ENCODE measurements around the gene DPH5. TPM values are rescaled to one million over a fixed set of nuclear protein-coding genes. Genes with fewer than 3 reads are reported as not detected.
"Not testable (repeated sequence)": the region's sequence is repeated elsewhere in the genome, so short reads cannot be mapped to it uniquely, and the experiment has no call there.

DPH5 gene
- total RNA-seq, 1 donor from 2014 or later, result 42.2 TPM

DNA sequence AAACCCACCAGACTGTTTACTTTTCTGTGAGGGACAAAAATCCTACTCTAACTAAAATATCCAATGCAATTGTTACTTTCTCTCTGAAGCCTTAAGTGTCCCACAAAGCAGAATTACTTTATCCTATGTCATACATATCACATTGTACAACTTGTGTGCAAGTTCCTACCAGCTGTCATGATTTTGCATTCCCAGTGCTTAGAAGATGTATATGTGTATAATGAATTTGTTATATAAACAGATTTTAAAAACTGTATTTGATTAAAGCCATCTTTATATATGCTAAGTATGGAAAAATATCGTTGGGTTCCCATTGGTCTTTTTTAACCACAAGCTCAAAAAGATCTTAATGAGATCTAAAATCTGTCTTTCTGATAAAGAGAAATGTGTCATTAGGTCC, 57.0 kb downstream of the DPH5 start:
- H3K27me3 Mint-ChIP-seq (ENCODE audit: unreplicated experiment), result no peaks in the 10 kb centered on the region
- H3K36me3 Mint-ChIP-seq (ENCODE audit: low read depth, unreplicated experiment), result no peaks in the 10 kb centered on the region
- no peak for TF ChIP-seq CTCF (IDR thresholded peaks at IDR 0.05; ENCODE audit: unreplicated experiment)
- no peaks in the 10 kb centered on the region for H3K9me3 Mint-ChIP-seq (ENCODE audit: unreplicated experiment)
- no peak overlapping the region for H3K4me3 Mint-ChIP-seq (ENCODE audit: unreplicated experiment)
- peaks cover 19% of the 10 kb centered on the region for H3K4me1 Mint-ChIP-seq (ENCODE audit: unreplicated experiment)
- H3K27ac Mint-ChIP-seq (ENCODE audit: unreplicated experiment), result no peak overlapping the region
- no peak for DNase-seq (ENCODE audit: low spot score)

GRCh38 chr1:100960098-100960497, 65.5 kb downstream of the DPH5 start:
- DNase-seq (ENCODE audit: low spot score), result no peak
- peaks cover 11% of the 10 kb centered on the region for H3K4me1 Mint-ChIP-seq (ENCODE audit: unreplicated experiment)
- peak overlapping the region; percentile 14 for H3K27ac Mint-ChIP-seq (ENCODE audit: unreplicated experiment)
- no peaks in the 10 kb centered on the region for H3K9me3 Mint-ChIP-seq (ENCODE audit: unreplicated experiment)
- H3K27me3 Mint-ChIP-seq (ENCODE audit: unreplicated experiment), result no peaks in the 10 kb centered on the region
- peaks cover 4% of the 10 kb centered on the region for H3K36me3 Mint-ChIP-seq (ENCODE audit: low read depth, unreplicated experiment)
- TF ChIP-seq CTCF (IDR thresholded peaks at IDR 0.05; ENCODE audit: unreplicated experiment), result no peak
- no peak overlapping the region for H3K4me3 Mint-ChIP-seq (ENCODE audit: unreplicated experiment)

GRCh38 chr1:100959502-100960060, 66.0 kb downstream of the DPH5 start:
- Mint-ChIP-seq H3K27ac (ENCODE audit: unreplicated experiment) (no peak overlapping the region), H3K9me3 (ENCODE audit: unreplicated experiment) (no peaks in the 10 kb centered on the region)
- no peak for TF ChIP-seq CTCF (IDR thresholded peaks at IDR 0.05; ENCODE audit: unreplicated experiment)

GRCh38 chr1:100955322-100955721, 70.3 kb downstream of the DPH5 start:
- TF ChIP-seq CTCF (IDR thresholded peaks at IDR 0.05; ENCODE audit: unreplicated experiment), result no peak
- H3K9me3 Mint-ChIP-seq (ENCODE audit: unreplicated experiment), result peaks cover 5% of the 10 kb centered on the region
- peaks cover 23% of the 10 kb centered on the region for H3K4me1 Mint-ChIP-seq (ENCODE audit: unreplicated experiment)
- H3K27me3 Mint-ChIP-seq (ENCODE audit: unreplicated experiment), result peaks cover 1% of the 10 kb centered on the region
- H3K36me3 Mint-ChIP-seq (ENCODE audit: low read depth, unreplicated experiment), result peaks cover 17% of the 10 kb centered on the region
- DNase-seq (ENCODE audit: low spot score), result no peak
- H3K27ac Mint-ChIP-seq (ENCODE audit: unreplicated experiment), result no peak overlapping the region
- H3K4me3 Mint-ChIP-seq (ENCODE audit: unreplicated experiment), result no peak overlapping the region

More at GRCh38 chr1:100959502-100960060, 66.0 kb downstream of the DPH5 start:
- Mint-ChIP-seq H3K4me1 (ENCODE audit: unreplicated experiment) (peaks cover 11% of the 10 kb centered on the region), H3K4me3 (ENCODE audit: unreplicated experiment) (no peak overlapping the region), H3K27me3 (ENCODE audit: unreplicated experiment) (no peaks in the 10 kb centered on the region), H3K36me3 (ENCODE audit: low read depth, unreplicated experiment) (peaks cover 4% of the 10 kb centered on the region)
- no peak for DNase-seq (ENCODE audit: low spot score)

DNA sequence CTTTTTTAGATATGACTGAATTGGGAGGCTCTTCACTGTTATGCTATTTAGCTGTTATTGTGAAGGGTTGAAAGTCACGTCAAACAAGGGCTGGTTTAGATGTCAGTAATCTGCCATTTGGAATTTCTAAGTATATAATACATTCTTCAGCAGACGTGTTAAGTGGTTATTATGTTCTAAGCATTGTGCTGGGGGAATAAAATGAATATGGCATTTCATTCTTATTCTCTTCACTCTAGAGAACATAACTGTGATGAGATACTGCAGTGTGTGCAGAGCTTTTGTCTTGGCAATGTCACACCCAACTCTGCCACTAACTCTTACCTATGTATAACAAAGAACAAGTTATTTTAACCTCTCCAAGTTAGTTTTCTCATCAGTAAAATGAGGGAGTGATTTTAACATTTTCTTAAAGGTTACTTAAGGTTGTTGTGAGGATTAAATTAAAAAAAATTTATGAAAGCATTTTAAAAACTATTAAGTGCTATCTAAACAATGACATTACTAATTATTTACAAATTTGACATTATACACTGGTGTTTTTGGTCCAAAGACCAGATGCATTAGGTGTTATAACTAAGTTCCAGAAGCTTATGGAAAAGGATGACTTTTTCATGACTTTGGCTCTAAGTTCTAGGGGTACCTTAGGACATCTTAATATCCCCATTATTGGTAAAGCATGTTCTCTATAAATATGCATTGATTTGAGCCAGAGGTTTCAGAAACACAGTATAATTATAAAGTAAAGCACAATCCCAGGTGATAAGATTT, 71.4 kb downstream of the DPH5 start:
- H3K9me3 Mint-ChIP-seq (ENCODE audit: unreplicated experiment), result peaks cover 5% of the 10 kb centered on the region
- no peak overlapping the region for H3K27ac Mint-ChIP-seq (ENCODE audit: unreplicated experiment)
- no peak for DNase-seq (ENCODE audit: low spot score)
- peaks cover 20% of the 10 kb centered on the region for H3K4me1 Mint-ChIP-seq (ENCODE audit: unreplicated experiment)
- H3K36me3 Mint-ChIP-seq (ENCODE audit: low read depth, unreplicated experiment), result peaks cover 18% of the 10 kb centered on the region
- H3K27me3 Mint-ChIP-seq (ENCODE audit: unreplicated experiment), result peaks cover 1% of the 10 kb centered on the region
- H3K4me3 Mint-ChIP-seq (ENCODE audit: unreplicated experiment), result no peak overlapping the region
- no peak for TF ChIP-seq CTCF (IDR thresholded peaks at IDR 0.05; ENCODE audit: unreplicated experiment)

DNA sequence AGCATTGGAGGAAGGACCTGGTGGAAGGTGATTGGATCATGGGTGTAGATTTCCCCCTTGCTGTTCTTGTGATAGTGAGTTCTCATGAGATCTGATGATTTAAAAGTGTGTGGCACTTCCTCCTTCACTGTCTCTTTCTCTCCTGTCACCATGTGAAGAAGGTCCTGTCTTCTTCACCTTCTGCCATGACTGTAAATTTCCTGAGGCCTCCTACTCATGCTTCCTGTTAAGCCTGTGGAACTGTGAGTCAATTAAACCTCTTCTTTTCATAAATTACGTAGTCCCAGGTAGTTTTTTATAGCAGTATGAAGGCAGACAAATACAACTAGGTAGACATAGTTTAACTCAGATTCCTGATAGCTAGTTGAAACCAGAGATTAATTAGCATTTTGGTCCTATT, 72.6 kb downstream of the DPH5 start:
- H3K27me3 Mint-ChIP-seq (ENCODE audit: unreplicated experiment); H3K9me3 Mint-ChIP-seq (ENCODE audit: unreplicated experiment); DNase-seq (ENCODE audit: low spot score); H3K4me3 Mint-ChIP-seq (ENCODE audit: unreplicated experiment): not testable (repeated sequence)
- Mint-ChIP-seq H3K4me1 (ENCODE audit: unreplicated experiment) (peaks cover 26% of the 10 kb centered on the region), H3K27ac (ENCODE audit: unreplicated experiment) (peak overlapping the region; percentile 78), H3K36me3 (ENCODE audit: low read depth, unreplicated experiment) (peaks cover 29% of the 10 kb centered on the region)
